T47D (cell line): Measurements from ENCODE around the gene UHMK1.
"Not testable (repeated sequence)": the region's sequence is repeated elsewhere in the genome, so short reads cannot be mapped to it uniquely, and the experiment has no call there.

Experiments used
- DNase-seq, 2 experiments: peaks; one replicate each; pipeline versions ENCODE4 v3.0.0 to v3.0.0-alpha.2; 2011 to 2012; ENCODE audit warnings: low read depth in 1 of 2, low spot score in 1 of 2
- JUND ChIP-seq: IDR thresholded peaks from 2 replicates; pipeline ENCODE4 v1.6.1; 2012; ENCODE audit warnings: low read depth
- in situ Hi-C: cut with HindIII; loops from 2 replicates; pipeline ENCODE4 v1.10.0; 2016; ENCODE audit warnings: low sequenced_read_pairs, low pct_unique_long_range_greater_than_20kb

The UHMK1 gene

DNA sequence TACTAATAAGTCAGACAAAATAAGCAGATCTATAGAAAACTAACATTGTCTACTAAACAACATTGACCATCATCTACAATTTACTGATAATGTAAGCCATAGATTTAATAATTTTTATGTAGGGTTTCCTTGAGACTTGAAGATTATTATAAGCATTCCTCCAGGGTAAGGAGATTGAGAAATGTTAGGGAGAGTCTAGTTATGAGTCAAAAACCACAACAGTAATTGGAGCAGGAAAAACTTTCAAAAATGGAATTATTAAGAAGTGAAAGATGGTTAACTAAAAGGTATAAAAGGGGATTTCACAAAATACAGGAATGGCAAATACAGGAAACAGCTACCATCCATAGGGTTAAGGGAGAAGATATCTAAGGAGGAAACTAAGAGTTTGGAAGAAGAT lies 12.4 kb upstream of the UHMK1 start:
- in situ Hi-C loops = no loop called here
- DNase-seq = no peak
- no peak for TF ChIP-seq JUND

DNA sequence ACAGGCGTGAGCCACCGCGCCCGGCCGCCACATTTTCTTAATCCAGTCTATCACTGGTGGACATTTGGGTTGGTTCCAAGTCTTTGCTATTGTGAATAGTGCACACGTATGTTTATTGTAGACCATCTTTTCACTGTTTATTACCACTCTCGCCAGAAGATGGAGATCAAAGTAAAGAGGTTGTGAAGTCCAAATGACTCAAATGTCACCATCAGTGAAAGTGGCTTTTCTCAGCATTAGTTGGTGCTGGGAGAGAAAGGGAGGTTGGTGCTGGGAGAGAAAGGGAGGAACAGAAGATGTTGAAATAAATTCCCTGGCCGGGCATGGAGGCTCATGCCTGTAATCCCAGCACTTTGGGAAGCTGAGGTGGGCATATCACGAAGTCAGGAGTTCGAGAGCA lies 10.4 kb upstream of the UHMK1 start:
- DNase-seq = peak in 1 of 2 experiments; percentile 12
- in situ Hi-C loops = no loop called here
- TF ChIP-seq JUND = no peak

DNA sequence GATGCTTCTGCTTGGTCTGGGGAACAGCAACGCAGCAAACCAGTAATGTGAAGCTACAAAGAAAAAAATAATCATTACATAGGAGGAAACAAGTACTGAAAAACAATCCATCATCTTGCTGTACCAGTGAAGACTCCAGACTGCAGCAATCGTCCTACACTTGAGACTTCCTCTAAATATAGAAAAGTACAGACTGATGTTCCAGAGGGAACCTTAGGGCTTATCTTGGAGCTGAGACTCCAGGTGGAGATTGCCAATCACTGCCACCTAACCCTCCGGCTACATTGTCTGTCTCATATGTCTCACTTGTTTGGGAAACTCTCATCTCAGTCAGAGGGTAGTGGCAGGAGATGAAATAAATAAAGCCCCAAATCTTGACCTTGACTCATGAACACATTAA lies 9.4 kb upstream of the UHMK1 start:
- no peak for DNase-seq
- no peak for TF ChIP-seq JUND
- in situ Hi-C loops = no loop called here

DNA sequence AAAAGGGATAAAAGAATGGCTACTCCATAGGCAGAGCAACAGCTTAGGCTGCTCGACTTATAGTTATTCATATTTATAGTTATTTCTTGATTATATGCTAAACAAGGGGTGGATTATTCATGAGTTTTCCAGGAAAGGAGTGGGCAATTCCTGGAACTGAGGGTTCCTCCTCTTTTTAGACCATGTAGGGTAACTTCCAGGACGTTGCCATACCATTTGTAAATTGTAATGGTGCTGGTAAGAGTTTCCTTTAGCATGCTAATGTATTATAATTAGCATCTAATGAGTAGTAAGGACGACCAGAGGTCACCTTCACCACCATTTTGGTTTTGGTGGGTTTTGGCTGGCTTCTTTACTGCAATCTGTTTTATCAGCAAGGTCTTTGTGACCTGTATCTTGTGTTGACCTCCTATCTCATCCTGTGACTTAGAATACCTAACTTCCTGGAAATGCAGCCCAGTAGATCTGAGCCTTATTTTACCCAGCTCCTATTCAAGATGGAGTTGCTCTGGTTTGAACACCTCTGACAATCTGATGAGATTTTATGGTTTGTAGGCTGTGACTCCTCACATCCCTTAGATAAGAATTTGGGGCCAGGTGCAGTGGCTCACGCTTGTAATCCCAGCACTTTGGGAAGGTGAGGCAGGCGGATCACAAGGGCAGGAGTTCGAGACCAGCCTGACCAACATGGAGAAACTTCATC lies 1.9 kb upstream of the UHMK1 start:
- DNase-seq, in situ Hi-C loops: not testable (repeated sequence)

DNA sequence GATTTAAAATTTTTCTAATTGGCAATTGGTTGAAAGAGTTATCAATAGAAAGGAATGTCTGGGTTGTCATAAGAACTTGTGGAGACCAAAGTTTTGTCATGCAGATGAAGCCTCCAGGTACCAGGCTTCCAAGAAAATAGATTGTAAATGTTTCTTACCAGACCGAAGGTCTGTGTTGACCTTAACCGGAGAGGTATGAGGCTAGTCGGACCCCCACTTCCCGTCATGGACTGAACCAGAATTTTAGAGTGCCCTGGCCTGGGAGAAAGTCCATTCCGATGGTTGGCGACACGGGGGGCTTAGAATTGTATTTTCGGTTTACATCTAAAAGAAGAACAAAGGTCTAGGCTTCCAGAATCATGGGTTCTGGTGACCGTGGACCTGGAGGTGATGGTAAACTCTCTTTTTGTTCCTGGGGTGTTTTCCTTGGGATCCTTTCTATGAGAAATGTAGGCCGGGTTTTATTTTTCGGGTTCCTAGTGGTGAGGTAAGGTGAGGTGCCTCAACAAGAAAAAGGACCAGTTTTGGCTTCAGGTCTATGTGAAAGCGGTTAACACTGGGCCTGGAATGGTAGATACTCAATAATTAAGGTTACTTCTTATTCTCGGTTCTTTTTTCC lies 405 bp upstream of the UHMK1 start:
- DNase-seq = no peak

DNA sequence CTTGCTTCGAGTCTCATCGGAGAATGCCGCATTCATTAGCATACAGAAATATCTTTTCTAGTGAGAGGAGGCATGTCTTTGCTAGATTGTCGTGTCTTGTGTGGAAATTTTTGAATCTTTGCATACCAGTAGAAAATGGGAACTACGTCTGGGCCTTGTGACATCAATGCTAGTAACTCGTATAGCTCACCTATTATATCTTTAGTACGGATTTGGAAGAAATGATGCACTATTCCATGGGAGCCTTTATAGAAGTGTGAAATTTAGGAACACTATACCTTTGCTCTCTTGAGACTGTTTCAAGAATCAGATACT lies 835 bp downstream of the UHMK1 start:
- in situ Hi-C loops = no loop called here
- DNase-seq = peak in 1 of 2 experiments; percentile 5
- no peak for TF ChIP-seq JUND

More for the DNA sequence above, 405 bp upstream of the UHMK1 start:
- no peak for TF ChIP-seq JUND
- in situ Hi-C loops = no loop called here

DNA sequence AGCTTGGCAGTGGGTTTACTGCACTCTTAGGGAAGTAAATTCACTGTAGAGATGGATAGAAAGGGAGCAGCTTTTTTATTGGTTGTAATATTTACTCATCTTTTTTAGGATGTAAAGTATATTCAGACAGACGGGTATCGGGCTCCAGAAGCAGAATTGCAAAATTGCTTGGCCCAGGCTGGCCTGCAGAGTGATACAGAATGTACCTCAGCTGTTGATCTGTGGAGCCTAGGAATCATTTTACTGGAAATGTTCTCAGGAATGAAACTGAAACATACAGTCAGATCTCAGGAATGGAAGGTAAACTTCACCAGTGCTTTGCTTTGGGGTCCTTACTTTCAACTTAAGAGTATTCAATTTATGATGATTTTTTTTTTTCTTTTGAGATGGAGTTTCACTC lies 3.2 kb downstream of the UHMK1 start:
- in situ Hi-C loops = no loop called here
- no peak for DNase-seq
- TF ChIP-seq JUND = no peak

DNA sequence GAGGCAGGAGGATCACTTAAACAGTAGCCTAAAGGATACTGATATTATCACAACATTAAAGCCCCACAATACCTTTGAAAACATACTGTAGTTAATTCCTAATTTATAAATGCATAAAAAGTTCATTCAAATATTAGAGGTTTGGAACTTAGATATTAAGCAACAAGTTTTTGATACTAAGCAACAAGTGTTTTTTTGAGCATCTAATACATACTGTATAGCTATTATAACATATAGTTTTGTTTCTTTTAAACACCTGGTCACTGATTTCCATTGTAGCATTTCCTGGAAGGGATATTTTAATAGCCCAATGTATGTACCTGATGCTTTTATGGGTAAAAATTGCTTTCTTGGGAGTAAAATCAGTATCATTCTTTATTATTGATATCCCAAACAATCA lies 4.5 kb downstream of the UHMK1 start:
- in situ Hi-C loops = no loop called here
- DNase-seq = no peak
- TF ChIP-seq JUND = no peak

DNA sequence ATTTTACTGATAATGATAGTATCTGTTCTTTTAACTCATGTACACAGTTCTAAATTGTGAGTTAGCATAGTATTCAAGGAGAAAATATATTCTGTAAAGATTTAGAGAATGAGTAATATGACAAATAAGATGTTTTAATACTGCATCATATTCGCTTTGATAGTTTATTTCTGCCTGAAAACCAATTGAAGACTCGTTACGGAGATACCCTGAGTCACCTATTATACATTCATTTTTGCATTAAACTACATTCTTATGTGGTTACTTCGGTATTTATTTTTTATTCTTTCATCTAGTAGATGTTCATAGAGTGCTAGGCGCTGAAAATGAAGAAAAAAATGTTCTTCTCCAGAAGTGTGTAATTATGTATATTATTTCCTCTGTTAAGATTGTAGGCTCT lies 5.3 kb downstream of the UHMK1 start:
- no peak for DNase-seq
- TF ChIP-seq JUND = no peak
- in situ Hi-C loops = no loop called here

DNA sequence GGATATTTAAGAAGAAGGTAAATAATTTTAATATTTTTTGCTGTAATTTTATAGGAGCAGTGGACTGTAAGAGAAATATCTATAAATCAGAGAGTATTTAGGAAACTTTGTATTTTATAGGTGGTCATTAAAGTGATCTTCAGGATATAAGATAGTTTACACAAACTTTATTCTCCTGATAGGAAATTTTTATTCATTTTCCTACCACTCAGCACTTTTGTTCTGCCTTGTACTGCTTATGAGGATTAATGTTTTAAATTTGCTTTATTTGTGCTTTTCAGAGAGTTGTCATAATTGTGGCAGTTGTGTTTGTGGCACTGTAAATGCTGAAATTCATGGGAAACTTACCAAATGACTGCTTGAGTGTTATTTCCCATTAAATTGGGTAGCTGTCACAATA lies 29.7 kb downstream of the UHMK1 start:
- DNase-seq = no peak
- TF ChIP-seq JUND = no peak
- in situ Hi-C loops = no loop called here

DNA sequence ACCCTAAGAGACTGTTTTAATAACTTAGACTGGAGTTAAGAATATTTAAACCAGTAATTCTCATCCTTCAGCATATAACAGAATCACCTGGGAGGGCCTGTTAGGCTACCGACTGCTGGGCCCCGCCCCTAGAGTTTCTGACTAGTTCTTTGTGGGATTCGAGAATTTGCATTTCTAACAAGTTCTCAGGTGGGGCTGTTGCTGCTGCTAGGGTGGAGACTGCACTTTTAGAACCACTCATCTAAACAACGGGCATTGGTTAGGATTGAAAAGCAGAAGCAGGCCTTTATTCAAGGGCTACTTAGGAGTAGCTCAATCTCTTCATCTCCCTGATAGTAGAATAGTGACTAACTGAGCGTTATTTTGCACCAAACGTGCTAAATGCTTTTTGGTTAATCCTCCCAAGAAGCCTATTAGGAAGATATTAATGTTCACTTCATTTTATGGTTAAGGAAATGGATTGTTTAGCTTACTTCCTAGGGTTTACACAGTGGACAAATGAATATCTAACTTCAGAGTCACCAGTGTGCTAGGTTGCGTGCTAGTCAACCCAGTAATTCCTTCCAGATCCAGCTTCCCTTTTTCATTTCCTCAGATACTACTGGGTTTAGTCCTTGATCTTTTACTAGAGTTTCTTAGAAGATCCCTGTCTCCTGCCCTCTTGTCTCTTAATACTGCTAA lies 32.8 kb downstream of the UHMK1 start:
- in situ Hi-C loops = no loop called here
- no peak for DNase-seq
- TF ChIP-seq JUND = no peak

DNA sequence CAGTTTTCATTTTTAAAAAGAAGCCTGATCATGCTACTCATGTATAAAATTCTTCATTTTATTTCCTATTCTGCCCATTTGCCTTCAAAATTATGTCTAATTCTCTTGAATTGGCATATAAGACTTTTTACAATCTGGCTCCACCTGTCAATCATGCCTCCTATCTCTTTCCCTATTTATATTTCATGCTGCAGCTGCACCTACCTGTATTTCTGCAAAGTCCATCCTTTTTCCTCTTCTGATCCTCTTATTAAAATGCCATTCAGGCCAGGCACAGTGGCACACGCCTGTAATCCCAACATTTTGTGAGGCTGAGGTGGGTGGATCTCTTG lies 33.3 kb downstream of the UHMK1 start:
- no peak for DNase-seq
- TF ChIP-seq JUND = no peak
- in situ Hi-C loops = no loop called here

DNA sequence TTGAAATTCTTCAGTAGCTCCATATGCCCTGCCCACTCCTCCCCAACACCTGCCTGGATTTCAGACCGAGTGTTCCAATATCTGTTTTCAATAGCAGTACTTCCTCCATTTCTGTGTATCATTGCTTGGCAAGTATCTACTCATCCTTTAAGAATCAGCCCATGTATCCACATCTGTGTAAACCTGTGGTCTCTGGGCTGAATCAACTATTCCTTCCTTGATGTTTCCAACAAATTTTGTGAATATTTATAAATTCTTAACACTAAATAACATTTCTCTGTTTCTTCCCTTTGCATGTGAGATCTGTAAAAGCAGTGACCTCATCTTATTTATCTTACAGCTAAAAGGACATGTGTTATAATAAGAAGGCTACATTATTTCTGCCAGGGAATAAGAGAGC lies 37.9 kb downstream of the UHMK1 start:
- TF ChIP-seq JUND = no peak
- DNase-seq = no peak
- in situ Hi-C loops = no loop called here

DNA sequence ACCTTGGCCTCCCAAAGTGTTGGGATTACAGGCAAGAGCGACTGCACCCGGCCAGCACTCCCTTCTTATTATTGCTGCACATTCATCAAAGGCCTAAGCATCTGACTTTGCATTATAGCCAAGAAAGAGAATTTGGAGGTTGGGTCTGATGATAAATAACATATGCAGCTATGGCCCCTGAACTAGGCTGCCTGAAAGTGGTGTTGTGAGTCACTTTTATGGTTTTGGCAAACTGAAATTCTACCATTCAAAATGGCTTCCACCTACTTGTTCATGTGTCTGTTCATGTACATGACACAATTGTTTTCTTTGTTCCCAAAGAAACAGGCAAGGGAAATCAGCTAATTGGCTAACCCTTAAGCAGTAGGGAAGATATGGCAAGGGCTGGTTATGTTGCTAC lies 38.9 kb downstream of the UHMK1 start:
- TF ChIP-seq JUND = no peak
- in situ Hi-C loops = no loop called here
- no peak for DNase-seq
